Stimulated activated effector memory CD8-positive, alpha-beta T cell treated with anti-CD3 and anti-CD28 coated beads, Interleukin-12 subunit alpha, Interleukin-12 subunit beta, amount 100 ng/mL, for 72 hours (primary cell): ENCODE measurements around the gene PBLD.
A peak's percentile ranks its signal among the peaks of the same experiment; 100 is the strongest.
"Not testable (repeated sequence)": the region's sequence is repeated elsewhere in the genome, so short reads cannot be mapped to it uniquely, and the experiment has no call there.

ENCODE experiments used
- ATAC-seq: fragments of 150-1000 bp; cut with Tn5 transposase; 2 replicates; pipeline ENCODE4 v1.10.0; 2021
- DNase-seq, 2 donors: peaks; one replicate each; pipeline ENCODE4 v3.0.0; 2021 to 2022; ENCODE audit warnings: low spot score in 2 of 2
- H3K27ac Mint-ChIP-seq: one replicate; pipeline ENCODE4 v1.8.0; 2022; ENCODE audit warnings: mild to moderate bottlenecking, mixed read lengths
- H3K36me3 Mint-ChIP-seq: one replicate; pipeline ENCODE4 v1.8.0; 2022; ENCODE audit warnings: mild to moderate bottlenecking, mixed read lengths
- H3K4me1 Mint-ChIP-seq: one replicate; pipeline ENCODE4 v1.8.0; 2022; ENCODE audit warnings: mixed read lengths
- H3K4me3 Mint-ChIP-seq: one replicate; pipeline ENCODE4 v1.8.0; 2022; ENCODE audit warnings: mild to moderate bottlenecking, mixed read lengths
- H3K9me3 Mint-ChIP-seq: one replicate; pipeline ENCODE4 v1.8.0; 2022; ENCODE audit warnings: mixed read lengths

PBLD gene

DNA sequence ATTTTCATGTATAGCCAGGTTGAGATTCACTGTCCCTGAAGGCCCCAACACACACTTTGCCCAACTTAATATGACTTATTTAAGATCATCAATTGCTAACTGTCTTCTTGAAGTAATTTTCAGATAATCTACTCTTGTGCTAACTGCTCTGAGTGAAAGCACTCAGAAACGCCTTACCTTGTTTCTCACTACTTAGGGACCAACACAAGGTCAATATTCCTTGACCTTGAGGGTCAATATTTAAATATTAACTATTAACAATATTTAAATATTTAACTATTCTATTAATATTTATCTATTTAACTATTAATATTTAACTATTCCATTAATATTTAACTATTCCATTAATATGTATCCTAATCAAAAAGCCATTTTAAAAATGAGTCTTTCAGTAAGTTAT is 26.9 kb downstream of the PBLD start:
- DNase-seq (no peak), ATAC-seq (no peak)
- Mint-ChIP-seq H3K4me3 (no peak overlapping the region), H3K27ac (no peak overlapping the region), H3K36me3 (no peaks in the 10 kb centered on the region), H3K9me3 (no peaks in the 10 kb centered on the region), H3K4me1 (no peaks in the 10 kb centered on the region)

DNA sequence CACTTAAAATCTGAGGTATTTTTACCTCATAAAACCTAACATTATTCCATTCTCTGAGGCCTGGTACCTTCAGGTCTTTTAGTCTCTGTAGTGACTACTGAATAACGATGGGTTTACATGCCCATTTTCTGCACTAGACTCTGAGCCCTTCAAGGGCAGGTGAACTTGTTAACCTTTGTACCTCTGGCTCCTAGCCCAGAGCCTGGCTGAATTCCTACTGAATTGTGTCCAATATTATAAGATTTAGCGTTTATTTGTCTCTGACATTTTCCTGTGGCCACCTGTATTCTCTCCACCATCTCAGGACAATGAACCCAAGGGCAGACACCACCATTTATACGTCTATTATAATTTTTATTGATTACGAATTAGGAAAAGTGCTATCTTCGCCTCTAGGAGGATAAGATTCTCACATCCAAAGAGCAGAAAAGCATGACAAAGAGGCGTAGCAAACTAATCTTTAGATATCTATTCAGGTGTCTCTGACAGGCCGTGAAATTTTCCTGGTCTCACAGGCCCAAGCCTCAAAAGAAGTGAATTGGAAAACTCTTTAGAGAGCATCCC is 28.8 kb downstream of the PBLD start:
- no peaks in the 10 kb centered on the region for H3K9me3 Mint-ChIP-seq
- H3K27ac Mint-ChIP-seq: no peak overlapping the region
- DNase-seq (no peak), ATAC-seq (no peak)
- no peaks in the 10 kb centered on the region for H3K4me1 Mint-ChIP-seq
- no peaks in the 10 kb centered on the region for H3K36me3 Mint-ChIP-seq
- no peak overlapping the region for H3K4me3 Mint-ChIP-seq

DNA sequence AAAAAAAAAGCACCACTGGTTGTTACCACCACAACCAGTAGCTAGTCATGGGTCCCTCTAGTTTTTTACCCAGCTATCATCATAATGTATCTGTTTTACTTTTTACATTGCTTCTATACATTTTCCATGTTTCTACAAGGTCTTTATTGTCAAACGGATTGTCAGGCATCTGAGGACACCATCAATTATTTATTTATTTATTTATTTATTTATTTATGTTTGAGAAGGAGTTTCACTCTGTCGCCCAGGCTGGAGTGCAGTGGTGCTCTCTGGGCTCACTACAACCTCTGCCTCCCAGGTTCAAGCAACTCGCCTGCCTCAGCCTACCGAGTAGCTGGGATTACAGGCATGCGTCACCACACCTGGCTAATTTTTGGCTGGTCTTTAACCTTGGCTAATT is 29.9 kb downstream of the PBLD start:
- Mint-ChIP-seq H3K4me1 (no peaks in the 10 kb centered on the region), H3K27ac (no peak overlapping the region), H3K9me3 (no peaks in the 10 kb centered on the region), H3K36me3 (no peaks in the 10 kb centered on the region), H3K4me3 (no peak overlapping the region)
- ATAC-seq: no peak
- no peak for DNase-seq

DNA sequence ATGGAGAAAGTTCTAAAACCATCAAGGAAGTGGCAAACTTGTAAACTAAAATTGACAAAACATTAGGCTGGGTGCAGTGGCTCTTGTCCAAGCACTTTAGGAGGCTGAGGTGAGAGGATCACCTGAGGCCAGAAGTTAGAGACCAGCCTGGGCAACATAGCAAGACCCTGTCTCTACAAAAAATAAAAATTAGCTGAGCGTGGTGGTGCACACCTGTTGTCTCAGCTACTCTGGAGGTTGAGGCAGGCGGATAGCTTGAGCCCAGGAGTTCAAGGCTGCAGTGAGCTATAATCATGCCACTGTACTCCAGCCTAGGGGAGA is 30.3 kb downstream of the PBLD start:
- Mint-ChIP-seq H3K9me3 (no peaks in the 10 kb centered on the region), H3K4me3 (no peak overlapping the region), H3K27ac (no peak overlapping the region), H3K4me1 (no peaks in the 10 kb centered on the region), H3K36me3 (no peaks in the 10 kb centered on the region)
- ATAC-seq (no peak), DNase-seq (no peak)

DNA sequence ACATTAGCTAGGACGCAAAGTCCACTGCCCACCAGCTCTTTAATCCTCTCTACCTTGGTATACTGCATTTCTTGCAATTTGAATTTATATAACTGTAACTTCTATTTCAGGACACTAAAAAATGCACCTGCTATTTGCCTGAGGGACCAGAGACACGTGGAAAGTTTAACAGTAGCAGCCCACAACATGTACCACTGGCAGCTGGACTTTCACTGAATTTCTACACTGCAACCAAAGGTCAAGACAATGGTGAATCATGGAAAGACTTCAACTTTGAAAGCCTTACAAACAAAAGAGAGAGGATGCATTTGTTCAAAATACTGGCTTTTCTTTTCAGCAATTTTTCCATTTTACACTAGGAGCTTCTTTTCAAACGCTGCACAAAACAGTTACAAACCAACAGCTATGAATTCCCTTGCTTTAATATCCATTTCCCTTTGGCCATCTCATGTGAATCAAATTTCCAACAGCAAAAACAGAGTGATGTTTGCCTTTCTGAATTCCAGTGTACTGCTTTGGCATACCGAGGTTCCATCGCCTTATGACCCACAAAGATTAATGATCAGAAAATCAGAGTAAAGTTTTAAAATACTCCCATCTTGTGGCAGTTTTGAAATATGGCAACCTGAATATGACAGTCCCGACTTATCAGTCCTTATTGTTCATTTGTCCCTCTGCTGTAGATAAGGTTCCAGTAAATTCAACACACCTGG is 30.8 kb downstream of the PBLD start:
- DNase-seq (no peak), ATAC-seq (no peak)
- Mint-ChIP-seq H3K9me3 (no peaks in the 10 kb centered on the region), H3K4me1 (no peaks in the 10 kb centered on the region), H3K4me3 (no peak overlapping the region), H3K27ac (no peak overlapping the region), H3K36me3 (no peaks in the 10 kb centered on the region)

DNA sequence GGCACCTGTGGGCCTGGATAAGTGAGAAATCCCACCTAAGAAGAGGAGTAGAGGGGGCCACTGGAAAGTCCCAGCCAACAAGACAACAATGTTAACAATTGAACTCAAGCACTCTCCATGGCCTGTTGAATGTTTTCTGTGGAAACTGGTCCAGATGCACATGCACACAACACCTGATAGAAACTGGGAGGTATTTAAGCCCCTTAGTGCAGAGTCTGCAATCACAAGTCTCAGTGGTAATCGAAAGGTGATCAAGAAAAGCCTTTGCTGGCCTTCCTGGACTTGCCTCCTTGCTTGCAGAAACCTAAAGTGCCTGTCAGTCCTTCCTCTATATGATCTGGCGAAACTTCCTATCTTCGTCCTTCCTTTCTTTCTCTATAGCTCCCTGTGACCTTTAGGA is 31.4 kb downstream of the PBLD start:
- Mint-ChIP-seq H3K4me3 (no peak overlapping the region), H3K27ac (no peak overlapping the region), H3K4me1 (no peaks in the 10 kb centered on the region), H3K36me3 (no peaks in the 10 kb centered on the region), H3K9me3 (no peaks in the 10 kb centered on the region)
- no peak for ATAC-seq
- no peak for DNase-seq

DNA sequence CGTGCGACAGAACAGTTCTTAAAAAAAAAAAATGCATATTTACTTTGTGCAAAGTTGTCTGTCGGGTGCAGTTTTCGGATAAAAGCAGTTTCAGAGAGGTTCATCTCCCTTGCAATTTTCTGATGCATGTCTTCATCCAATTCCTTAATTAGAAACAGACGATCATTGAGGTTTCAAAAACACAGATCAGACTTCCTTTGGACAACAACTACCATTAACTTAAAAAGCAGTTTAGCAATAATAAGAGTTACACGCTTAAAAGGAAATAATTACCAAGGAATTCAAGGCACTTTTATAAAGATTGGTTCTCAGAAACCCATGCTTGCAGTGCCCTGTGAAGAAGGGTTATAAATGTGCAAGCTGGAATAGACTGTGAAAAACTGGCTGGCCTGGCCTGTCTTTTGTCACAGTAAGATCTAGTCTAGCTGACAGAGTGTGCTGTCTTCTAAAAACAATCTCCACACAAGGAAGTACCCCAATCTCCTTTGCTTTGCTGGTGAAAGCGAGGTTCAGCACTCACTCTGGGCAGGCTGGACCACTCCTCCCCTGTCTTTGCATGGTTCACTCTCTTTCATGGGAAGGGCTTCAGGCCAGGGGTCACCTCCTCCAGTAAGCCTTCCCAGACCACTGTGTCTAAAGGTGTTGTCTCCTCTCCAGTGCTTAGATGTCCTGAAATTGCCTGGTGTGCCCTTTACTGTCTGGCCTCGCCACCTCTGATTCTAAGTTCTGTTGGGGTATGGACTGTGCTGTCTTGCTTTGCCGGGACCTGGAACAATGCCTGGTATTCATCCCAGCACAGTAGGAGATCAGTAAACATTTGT is 35.7 kb downstream of the PBLD start:
- H3K4me1 Mint-ChIP-seq: no peaks in the 10 kb centered on the region

DNA sequence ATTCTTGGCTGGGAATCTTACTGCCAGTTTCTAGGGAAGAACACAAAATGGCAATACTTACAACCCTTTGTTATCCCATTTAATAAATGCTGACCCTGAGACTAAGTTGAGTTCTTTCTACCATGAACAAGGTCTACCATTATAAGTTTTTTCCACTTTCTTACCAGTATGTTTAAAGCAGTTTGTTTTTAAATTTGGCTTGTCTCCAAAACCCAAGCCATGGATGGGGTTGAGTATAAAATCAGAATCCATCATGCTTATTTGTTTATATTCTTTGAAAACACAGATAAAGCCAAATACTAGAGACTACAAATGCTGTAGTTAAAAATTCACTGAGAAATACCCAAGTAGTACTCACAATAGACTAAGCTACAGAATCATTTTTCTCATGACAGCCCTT is 42.0 kb downstream of the PBLD start:
- H3K27ac Mint-ChIP-seq: peak overlapping the region; percentile 41
- no peak for ATAC-seq
- H3K9me3 Mint-ChIP-seq: no peaks in the 10 kb centered on the region
- H3K4me3 Mint-ChIP-seq: no peak overlapping the region
- no peaks in the 10 kb centered on the region for H3K4me1 Mint-ChIP-seq
- no peaks in the 10 kb centered on the region for H3K36me3 Mint-ChIP-seq
- DNase-seq: no peak

More for the DNA sequence above, 35.7 kb downstream of the PBLD start:
- H3K9me3 Mint-ChIP-seq: no peaks in the 10 kb centered on the region
- H3K4me3 Mint-ChIP-seq: no peak overlapping the region
- DNase-seq (no peak), ATAC-seq (no peak)
- no peak overlapping the region for H3K27ac Mint-ChIP-seq
- no peaks in the 10 kb centered on the region for H3K36me3 Mint-ChIP-seq

DNA sequence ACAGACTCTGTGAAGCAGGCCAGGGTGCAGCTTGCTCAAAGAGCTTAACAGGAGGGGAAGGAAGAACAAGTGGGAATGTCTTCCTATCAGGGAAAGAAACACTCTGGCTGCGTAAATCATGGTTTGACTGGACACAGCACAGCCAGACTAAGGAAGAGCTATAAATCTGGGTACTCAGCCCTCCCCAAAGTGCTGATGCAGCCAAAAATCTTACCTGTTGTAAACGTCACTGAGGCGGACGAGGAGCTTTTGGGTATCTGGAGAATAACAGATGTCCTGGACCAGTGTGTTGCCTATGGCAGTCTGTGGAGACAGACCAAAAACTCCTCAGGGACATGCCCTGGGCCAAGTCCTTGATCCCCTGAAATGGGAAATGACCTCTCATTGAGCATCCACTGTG is 44.0 kb downstream of the PBLD start:
- Mint-ChIP-seq H3K4me1 (no peaks in the 10 kb centered on the region), H3K9me3 (no peaks in the 10 kb centered on the region), H3K36me3 (no peaks in the 10 kb centered on the region), H3K27ac (no peak overlapping the region), H3K4me3 (no peak overlapping the region)
- no peak for DNase-seq
- no peak for ATAC-seq

DNA sequence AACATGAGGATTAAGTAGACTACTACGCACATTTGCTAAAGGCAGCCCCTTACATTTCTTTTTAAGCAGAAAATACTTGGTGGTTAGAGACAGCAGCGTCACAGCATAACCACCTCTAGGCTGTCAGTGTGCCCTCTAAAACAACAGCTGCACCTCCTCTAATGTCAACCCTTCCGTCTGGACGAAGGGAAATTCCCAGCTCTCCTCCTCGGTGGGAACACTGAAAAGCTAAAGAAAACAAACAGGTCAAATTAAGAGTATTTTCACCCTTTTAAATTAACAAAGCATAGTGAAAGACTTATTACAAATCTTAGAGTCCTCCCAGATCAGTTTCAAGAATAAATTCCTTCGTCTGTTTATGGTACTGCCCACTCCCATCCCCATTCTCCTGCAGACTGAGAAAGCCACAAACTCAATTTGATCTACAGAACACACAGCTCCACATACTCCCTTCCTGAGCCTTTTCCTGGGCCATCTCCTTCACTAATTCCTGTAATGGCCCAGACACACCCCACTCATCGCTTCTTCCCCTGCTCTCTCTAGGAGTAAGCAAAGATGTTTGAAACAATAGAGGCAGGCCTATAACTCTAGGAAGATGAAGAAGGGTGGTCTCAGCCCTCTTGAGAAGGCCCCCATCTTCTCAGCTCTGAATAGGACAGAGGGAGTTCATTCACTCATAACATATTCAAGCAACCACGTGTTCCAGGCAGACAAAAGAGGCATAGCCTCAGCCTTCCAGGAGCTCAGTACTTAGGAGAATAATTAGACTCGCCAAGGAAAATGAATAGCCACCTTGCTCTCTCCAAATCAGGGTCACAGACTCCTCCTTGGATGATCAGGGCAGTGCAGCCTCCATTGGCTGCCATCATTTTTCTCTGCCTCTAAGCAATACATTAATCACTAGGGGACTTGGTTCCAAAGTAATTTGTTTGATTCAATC is 48.4 kb downstream of the PBLD start:
- Mint-ChIP-seq H3K4me3 (no peak overlapping the region), H3K4me1 (no peaks in the 10 kb centered on the region), H3K27ac (no peak overlapping the region), H3K9me3 (no peaks in the 10 kb centered on the region), H3K36me3 (no peaks in the 10 kb centered on the region)
- ATAC-seq (no peak), DNase-seq (no peak)

DNA sequence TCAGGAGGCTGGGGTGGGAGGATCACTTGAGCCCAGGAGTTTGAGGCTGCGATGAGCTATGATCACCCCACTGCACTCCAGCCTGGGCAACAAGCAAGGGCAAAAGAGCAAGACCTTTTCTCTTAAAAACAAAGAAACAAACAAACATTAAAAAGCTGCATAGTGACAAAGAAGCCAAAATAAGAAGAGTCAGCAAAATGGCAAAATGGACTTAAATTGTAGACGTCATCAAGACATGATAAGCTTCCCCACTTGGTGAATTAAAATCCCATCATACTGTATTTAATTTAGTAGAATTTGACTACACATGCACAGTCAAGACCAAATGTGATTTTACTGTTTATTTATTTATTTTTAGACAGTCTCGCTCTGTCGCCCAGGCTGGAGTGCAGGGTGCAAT is 52.0 kb downstream of the PBLD start:
- Mint-ChIP-seq H3K27ac (no peak overlapping the region), H3K4me1 (no peaks in the 10 kb centered on the region), H3K9me3 (peaks cover 4% of the 10 kb centered on the region), H3K36me3 (no peaks in the 10 kb centered on the region), H3K4me3 (no peak overlapping the region)
- no peak for DNase-seq
- ATAC-seq: no peak

DNA sequence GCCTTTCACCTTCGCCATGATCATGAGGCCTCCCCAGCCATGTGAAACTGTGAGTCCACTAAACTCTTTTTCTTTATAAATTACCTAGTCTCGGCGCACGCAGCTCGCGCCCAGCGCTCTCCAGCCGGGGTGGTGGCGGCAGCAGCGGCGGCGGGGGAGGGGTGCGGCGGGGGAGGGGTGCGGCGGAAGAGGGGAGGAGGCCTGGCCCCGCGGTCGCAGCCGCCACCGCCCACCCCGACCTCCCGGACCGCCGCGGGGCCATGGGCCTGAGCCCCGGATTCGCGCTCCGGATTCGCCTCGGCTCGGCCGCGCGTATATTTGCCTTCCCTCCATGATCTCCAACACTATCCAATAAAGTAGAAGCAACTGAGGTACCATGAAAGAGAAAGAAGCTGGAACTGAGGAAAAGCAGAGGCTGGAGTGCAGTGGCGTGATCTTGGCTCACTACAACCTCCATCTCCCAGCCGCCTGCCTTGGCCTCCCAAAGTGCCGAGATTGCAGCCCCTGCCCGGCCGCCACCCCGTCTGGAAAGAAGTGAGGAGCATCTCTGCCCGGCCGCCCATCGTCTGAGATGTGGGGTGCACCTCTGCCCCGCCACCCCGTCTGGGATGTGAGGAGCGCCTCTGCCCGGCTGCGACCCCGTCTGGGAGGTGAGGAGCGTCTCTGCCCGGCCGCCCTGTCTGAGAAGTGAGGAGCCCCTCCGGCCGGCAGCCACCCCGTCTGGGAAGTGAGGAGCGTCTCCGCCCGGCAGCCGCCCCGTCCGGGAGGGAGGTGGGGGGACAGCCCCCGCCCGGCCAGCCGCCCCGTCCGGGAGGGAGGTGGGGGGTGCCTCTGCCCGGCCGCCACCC is 53.6 kb downstream of the PBLD start:
- not testable (repeated sequence) for H3K9me3 Mint-ChIP-seq, H3K4me3 Mint-ChIP-seq, H3K36me3 Mint-ChIP-seq, H3K4me1 Mint-ChIP-seq, DNase-seq, H3K27ac Mint-ChIP-seq, ATAC-seq

DNA sequence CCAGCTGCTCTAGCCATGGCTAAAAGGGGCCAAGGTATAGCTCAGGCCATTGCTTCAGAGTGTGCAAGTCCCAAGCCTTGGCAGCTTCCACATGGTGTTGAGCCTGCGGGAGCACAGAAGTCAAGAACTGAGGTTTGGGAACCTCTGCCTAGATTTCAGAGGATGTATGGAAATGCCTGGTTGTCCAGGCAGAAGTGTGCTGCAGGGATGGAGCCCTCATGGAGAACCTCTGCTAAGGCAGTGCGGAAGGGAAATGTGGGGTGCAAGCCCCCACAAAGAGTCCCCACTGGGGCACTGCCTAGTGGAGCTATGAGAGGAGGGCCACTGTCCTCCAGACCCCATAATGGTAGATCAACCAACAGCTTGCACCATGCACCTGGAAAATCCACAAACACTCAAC is 54.9 kb downstream of the PBLD start:
- not testable (repeated sequence) for H3K4me3 Mint-ChIP-seq, ATAC-seq, H3K9me3 Mint-ChIP-seq, H3K4me1 Mint-ChIP-seq, DNase-seq, H3K36me3 Mint-ChIP-seq, H3K27ac Mint-ChIP-seq

DNA sequence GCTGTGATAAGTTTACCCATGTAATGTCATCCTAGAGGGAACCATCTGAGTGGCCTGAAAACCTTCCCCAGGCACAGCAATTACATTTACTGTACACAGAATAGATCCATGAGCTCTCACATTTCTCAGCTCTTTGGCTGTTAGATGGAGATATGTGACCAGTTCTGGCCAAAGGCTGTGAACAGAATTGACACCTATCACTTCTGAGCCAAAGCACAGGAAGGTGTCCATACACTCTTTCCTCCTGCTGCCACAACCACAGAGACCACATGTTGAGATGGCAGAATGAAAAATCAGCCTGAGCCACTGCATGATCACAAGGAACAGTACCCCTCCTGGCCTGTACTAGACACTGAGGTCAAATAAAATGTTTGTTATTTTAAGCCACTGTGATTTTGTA is 56.5 kb downstream of the PBLD start:
- H3K36me3 Mint-ChIP-seq: no peaks in the 10 kb centered on the region
- H3K4me3 Mint-ChIP-seq: no peak overlapping the region
- DNase-seq: no peak
- H3K9me3 Mint-ChIP-seq: peaks cover 4% of the 10 kb centered on the region
- ATAC-seq: peak; percentile 47
- no peak overlapping the region for H3K27ac Mint-ChIP-seq
- no peaks in the 10 kb centered on the region for H3K4me1 Mint-ChIP-seq
